Bronchial epithelial cell (primary cell): ENCODE data around the gene ACTC1. TPM values are rescaled to one million over a fixed set of nuclear protein-coding genes. Genes with fewer than 3 reads are reported as not detected.
"Not testable (repeated sequence)": the region's sequence is repeated elsewhere in the genome, so short reads cannot be mapped to it uniquely, and the experiment has no call there.

Experiments
- DNase-seq: peaks from one replicate; pipeline ENCODE4 v3.0.0-alpha.2; 2010; ENCODE audit warnings: low read depth
- FAIRE-seq: peaks from 2 replicates; lab custom pipeline; 2011; peaks lifted over from hg19 to GRCh38; lab: Jason Lieb, UNC
- H3K27me3 ChIP-seq: 2 replicates; pipeline ENCODE4 v1.5.1; 2011; ENCODE audit warnings: low read length; ENCODE audit not compliant: control insufficient read depth, insufficient read depth
- H3K36me3 ChIP-seq: 2 replicates; pipeline ENCODE4 v1.5.1; 2011; ENCODE audit warnings: low read length; ENCODE audit not compliant: control insufficient read depth, insufficient read depth
- H3K4me3 ChIP-seq: 2 replicates; pipeline ENCODE4 v1.5.1; 2011; ENCODE audit warnings: mild to moderate bottlenecking, low read depth, low read length, control low read depth
- total RNA-seq: library from RNA; depleted of rRNA; stranded (reverse); fragments of >200 nt; gene quantifications from 2 replicates; pipeline ENCODE4 v1.2.1, GENCODE V29; 2014
- TF ChIP-seq, protein P1 (sequence below): IDR thresholded peaks from 2 replicates; pipeline ENCODE4 v1.5.1; 2011; ENCODE audit warnings: mild to moderate bottlenecking, moderate library complexity, low read length, control low read depth, inconsistent platforms; ENCODE audit not compliant: insufficient read depth, severe bottlenecking

Gene ACTC1
- total RNA-seq, 1 donor from 2014 or later, result not detected

DNA sequence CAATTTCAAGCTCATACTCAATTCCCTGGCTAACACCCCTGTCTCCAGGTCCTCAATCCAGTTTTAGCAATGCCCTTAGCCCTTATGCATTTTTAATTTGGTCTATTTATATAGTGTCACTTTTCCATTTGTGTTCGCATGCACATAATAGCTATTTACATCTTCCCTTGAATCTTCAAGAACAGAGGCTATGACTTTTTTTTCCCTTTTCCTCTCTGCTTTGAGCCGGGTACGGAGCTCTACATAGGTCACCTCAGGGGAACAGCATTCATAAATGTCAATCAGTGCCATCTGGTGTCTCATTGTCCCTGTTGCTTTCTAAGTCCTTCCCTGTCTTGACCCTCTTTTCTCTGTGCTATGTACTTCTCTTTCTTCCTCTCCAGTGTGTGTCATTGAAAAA is 26.5 kb upstream of the ACTC1 start:
- Histone ChIP-seq H3K36me3 (no peaks in the 10 kb centered on the region), H3K27me3 (peaks cover 7% of the 10 kb centered on the region), H3K4me3 (no peak overlapping the region)
- TF ChIP-seq, protein P1, sequence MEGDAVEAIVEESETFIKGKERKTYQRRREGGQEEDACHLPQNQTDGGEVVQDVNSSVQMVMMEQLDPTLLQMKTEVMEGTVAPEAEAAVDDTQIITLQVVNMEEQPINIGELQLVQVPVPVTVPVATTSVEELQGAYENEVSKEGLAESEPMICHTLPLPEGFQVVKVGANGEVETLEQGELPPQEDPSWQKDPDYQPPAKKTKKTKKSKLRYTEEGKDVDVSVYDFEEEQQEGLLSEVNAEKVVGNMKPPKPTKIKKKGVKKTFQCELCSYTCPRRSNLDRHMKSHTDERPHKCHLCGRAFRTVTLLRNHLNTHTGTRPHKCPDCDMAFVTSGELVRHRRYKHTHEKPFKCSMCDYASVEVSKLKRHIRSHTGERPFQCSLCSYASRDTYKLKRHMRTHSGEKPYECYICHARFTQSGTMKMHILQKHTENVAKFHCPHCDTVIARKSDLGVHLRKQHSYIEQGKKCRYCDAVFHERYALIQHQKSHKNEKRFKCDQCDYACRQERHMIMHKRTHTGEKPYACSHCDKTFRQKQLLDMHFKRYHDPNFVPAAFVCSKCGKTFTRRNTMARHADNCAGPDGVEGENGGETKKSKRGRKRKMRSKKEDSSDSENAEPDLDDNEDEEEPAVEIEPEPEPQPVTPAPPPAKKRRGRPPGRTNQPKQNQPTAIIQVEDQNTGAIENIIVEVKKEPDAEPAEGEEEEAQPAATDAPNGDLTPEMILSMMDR, result no peak
- no peak for FAIRE-seq
- no peak for DNase-seq

DNA sequence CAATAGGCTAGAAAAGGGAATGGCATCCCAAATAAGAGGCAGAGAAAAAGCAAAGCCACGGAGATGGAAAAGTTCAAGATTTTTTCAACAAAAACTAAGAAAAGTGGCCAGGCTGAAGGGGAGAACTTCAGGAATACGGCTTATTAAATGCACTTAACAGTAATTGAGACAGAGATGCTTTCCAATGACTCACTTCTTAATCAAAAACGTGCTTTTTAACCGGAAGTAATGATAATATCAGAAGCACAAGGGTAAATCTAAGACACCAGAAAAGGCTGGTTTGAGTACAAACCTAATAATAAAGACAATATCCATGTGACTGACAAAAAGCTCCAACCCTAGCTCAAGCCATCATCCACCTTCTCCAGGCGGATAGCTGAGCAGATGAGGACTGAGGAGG is 24.8 kb upstream of the ACTC1 start:
- no peak overlapping the region for H3K4me3 ChIP-seq
- H3K27me3 ChIP-seq, result peaks cover 7% of the 10 kb centered on the region
- no peak for DNase-seq
- no peak for FAIRE-seq
- TF ChIP-seq, protein P1, result no peak
- H3K36me3 ChIP-seq, result no peaks in the 10 kb centered on the region

DNA sequence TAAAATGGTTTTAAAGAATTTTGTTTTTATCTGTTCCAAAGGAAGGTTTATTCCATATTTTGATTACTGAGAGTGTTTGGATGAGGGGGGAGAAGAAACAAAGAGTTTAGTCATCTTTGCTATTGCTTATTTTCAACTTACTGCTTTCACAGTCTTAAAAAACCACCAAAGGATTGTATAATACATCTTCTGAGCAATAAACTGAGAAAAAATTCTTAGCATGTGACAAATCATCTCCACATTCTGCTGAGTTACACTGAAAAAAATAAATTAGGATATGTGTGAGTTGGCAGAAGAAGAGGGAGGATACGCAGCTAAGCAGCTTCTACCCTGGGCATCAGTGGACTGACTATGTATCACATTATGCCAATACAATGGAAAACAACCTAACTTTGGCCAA is 23.2 kb upstream of the ACTC1 start:
- no peaks in the 10 kb centered on the region for H3K36me3 ChIP-seq
- FAIRE-seq (no peak), DNase-seq (no peak)
- TF ChIP-seq, protein P1, result no peak
- no peak overlapping the region for H3K4me3 ChIP-seq
- H3K27me3 ChIP-seq, result no peaks in the 10 kb centered on the region

DNA sequence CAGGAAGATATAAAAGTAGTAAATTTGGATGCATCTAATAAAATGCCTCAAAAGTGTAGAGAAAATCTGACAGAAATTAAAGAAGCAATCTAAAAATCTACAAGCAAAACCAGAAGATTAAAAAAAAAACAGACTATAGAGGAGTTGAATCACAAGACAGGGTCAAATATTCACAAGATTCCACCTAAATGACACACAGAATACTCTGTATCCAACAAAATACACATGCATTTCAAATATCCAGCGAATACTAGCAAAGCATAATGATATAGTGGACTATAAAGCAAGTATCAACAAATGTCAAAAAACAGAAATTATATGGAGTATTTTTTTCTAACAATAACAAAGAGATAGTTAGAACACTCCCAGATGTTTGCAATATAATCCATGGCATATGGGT is 20.5 kb upstream of the ACTC1 start:
- H3K36me3 ChIP-seq, result no peaks in the 10 kb centered on the region
- FAIRE-seq, result no peak
- no peaks in the 10 kb centered on the region for H3K27me3 ChIP-seq
- TF ChIP-seq, protein P1, result no peak
- H3K4me3 ChIP-seq, result no peak overlapping the region
- DNase-seq, result no peak

DNA sequence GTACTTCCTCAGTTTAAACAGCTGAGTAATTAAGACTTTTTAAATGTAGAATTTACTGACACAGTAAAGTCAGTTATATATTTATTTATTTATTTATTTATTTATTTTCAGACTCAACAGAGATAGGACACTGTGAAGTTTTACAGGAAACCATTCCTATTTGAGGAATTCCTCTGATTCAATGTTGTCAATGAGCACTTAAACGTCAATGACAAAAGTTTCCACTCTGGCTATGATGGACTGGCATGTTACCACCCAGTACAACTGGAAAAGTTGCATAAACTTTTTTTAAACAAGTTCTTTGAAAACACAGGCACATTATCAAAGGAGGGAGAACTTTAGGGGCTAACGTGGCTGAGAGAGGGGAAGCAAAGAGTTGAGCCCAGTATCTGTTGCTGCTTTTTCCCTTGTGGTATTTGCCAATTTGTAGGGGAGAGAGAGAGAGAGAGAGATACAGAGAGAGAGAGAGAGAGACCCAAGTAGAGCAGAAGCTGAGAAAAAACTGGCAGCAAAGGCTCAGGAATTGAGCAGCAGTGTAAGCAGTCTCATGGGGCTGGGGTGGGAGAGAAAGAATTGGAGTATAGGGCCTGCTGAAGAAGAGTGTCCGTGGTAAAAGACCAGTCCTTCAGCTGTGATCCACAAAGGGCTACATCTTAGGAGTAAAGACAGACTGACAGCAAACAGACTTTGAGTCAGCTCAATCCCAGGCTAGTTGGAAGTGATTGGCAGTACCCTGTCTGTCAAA is 18.3 kb upstream of the ACTC1 start:
- FAIRE-seq (no peak), DNase-seq (no peak)
- Histone ChIP-seq H3K4me3 (no peak overlapping the region), H3K36me3 (no peaks in the 10 kb centered on the region), H3K27me3 (no peaks in the 10 kb centered on the region)
- TF ChIP-seq, protein P1, result no peak

DNA sequence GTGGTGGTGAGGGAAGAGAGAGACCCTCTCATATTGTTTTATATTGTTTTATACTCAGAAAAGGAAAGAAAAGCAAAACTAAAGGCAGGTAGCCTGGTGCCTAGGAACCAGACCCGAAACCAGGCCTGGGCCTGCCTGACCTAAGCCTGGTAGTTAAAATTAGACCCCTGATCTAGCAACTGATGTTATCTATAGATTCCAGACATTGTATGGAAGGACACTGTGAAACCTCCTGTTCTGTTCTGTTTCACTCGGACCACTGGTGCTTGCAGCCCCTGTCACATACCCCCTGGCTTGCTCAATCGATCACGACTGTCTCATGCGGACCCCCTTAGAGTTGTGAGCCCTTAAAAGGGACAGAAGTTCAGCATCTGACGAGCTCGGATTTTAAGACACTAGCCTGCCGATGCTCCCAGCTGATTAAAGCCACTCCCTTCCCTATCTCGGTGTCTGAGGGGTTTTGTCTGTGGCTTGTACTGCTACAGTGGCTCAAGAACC is 17.6 kb upstream of the ACTC1 start:
- not testable (repeated sequence) for H3K4me3 ChIP-seq, H3K27me3 ChIP-seq, DNase-seq, H3K36me3 ChIP-seq, FAIRE-seq
